T-helper 2 cell (primary cell): ENCODE results near the gene DEPDC1.
"Not testable (repeated sequence)": the region's sequence is repeated elsewhere in the genome, so short reads cannot be mapped to it uniquely, and the experiment has no call there.

Experiments
- DNase-seq, 5 experiments: peaks; one replicate each; pipeline versions ENCODE4 v3.0.0 to v3.0.0-alpha.2; 2012 to 2022

The DEPDC1 gene

GRCh38 chr1:68476626-68477025 is 20.3 kb downstream of the DEPDC1 start:
- not testable (repeated sequence) for DNase-seq

- no peak for DNase-seq
These were observed 23.8 kb downstream of the DEPDC1 start for GRCh38 chr1:68473060-68473459.

- DNase-seq, result no peak
These were observed 26.4 kb downstream of the DEPDC1 start for GRCh38 chr1:68470388-68470970.

- no peak for DNase-seq
These were observed 32.0 kb downstream of the DEPDC1 start for GRCh38 chr1:68464891-68465290.

GRCh38 chr1:68460935-68461334 is 35.9 kb downstream of the DEPDC1 start:
- DNase-seq, result no peak

- DNase-seq, result no peak
These were observed 37.1 kb downstream of the DEPDC1 start for GRCh38 chr1:68459796-68460195.

GRCh38 chr1:68459091-68459490 is 37.8 kb downstream of the DEPDC1 start:
- no peak for DNase-seq

- no peak for DNase-seq
These were observed 40.7 kb downstream of the DEPDC1 start for GRCh38 chr1:68456202-68456601.

- DNase-seq, result no peak
These were observed 42.3 kb downstream of the DEPDC1 start for GRCh38 chr1:68454534-68454933.

- DNase-seq, result no peak
These were observed 43.7 kb downstream of the DEPDC1 start for GRCh38 chr1:68453060-68453670.

- no peak for DNase-seq
These were observed 47.0 kb downstream of the DEPDC1 start, which contains the start of gene RPE65 for GRCh38 chr1:68449901-68450300. TSS of gene RPE65 (minus strand) at chr1:68449954. CDS start at chr1:68449905, 49 bp downstream.

GRCh38 chr1:68448365-68448764 is 48.5 kb downstream of the DEPDC1 start:
- DNase-seq, result no peak

GRCh38 chr1:68445709-68446108 is 51.2 kb downstream of the DEPDC1 start:
- DNase-seq, result no peak

- peak in 1 of 5 experiments; percentile 15 for DNase-seq
These were observed 53.9 kb downstream of the DEPDC1 start for GRCh38 chr1:68442822-68443556.

GRCh38 chr1:68442006-68442405 is 54.9 kb downstream of the DEPDC1 start:
- no peak for DNase-seq

GRCh38 chr1:68438310-68438709 is 58.6 kb downstream of the DEPDC1 start:
- no peak for DNase-seq

GRCh38 chr1:68433395-68433794 is 63.5 kb downstream of the DEPDC1 start:
- no peak for DNase-seq

- DNase-seq, result no peak
These were observed 65.8 kb downstream of the DEPDC1 start for GRCh38 chr1:68431076-68431475.

- DNase-seq, result no peak
These were observed 67.6 kb downstream of the DEPDC1 start for GRCh38 chr1:68429233-68429808.

- no peak for DNase-seq
These were observed 70.3 kb downstream of the DEPDC1 start for GRCh38 chr1:68426594-68426993.
